CD4-positive, alpha-beta T cell treated with Interleukin-15 for 4 hours (primary cell): ENCODE measurements around the gene C1QTNF9B.
"Not testable (repeated sequence)": the region's sequence is repeated elsewhere in the genome, so short reads cannot be mapped to it uniquely, and the experiment has no call there.

Experiments used
- DNase-seq: peaks from one replicate; pipeline ENCODE4 v3.0.0-alpha.2; 2020; ENCODE audit warnings: low spot score

C1QTNF9B gene

GRCh38 chr13:23897452-23897919 is at the start of gene C1QTNF9B:
C1QTNF9B (minus strand) TSS chr13:23897502.
- DNase-seq = not testable (repeated sequence)

GRCh38 chr13:23946900-23947299 is 49.6 kb upstream of the C1QTNF9B start:
- DNase-seq = no peak

GRCh38 chr13:23946067-23946466 is 48.8 kb upstream of the C1QTNF9B start:
- DNase-seq = no peak

- no peak for DNase-seq
Measured at GRCh38 chr13:23945612-23946011, 48.3 kb upstream of the C1QTNF9B start.

- no peak for DNase-seq
Measured at GRCh38 chr13:23941211-23941610, 43.9 kb upstream of the C1QTNF9B start.

- DNase-seq = not testable (repeated sequence)
Measured at GRCh38 chr13:23939666-23940065, 42.4 kb upstream of the C1QTNF9B start.

- DNase-seq = no peak
Measured at GRCh38 chr13:23934520-23934919, 37.2 kb upstream of the C1QTNF9B start.

- DNase-seq = no peak
Measured at GRCh38 chr13:23928985-23929384, 31.7 kb upstream of the C1QTNF9B start.

- DNase-seq = no peak
Measured at GRCh38 chr13:23923031-23923430, 25.7 kb upstream of the C1QTNF9B start.

GRCh38 chr13:23922005-23922932 is 25.0 kb upstream of the C1QTNF9B start:
- DNase-seq = no peak

- peak; percentile 41 for DNase-seq
Measured at GRCh38 chr13:23921451-23921888, 24.2 kb upstream of the C1QTNF9B start.

- no peak for DNase-seq
Measured at GRCh38 chr13:23919006-23919405, 21.7 kb upstream of the C1QTNF9B start.

- no peak for DNase-seq
Measured at GRCh38 chr13:23918208-23918607, 20.9 kb upstream of the C1QTNF9B start.

- DNase-seq = no peak
Measured at GRCh38 chr13:23915308-23915707, 18.0 kb upstream of the C1QTNF9B start.

- no peak for DNase-seq
Measured at GRCh38 chr13:23912469-23912868, 15.2 kb upstream of the C1QTNF9B start.

- no peak for DNase-seq
Measured at GRCh38 chr13:23909606-23910005, 12.3 kb upstream of the C1QTNF9B start.

GRCh38 chr13:23905766-23906165 is 8.5 kb upstream of the C1QTNF9B start:
- DNase-seq = no peak

- DNase-seq = no peak
Measured at GRCh38 chr13:23903906-23904280, 6.6 kb upstream of the C1QTNF9B start.

GRCh38 chr13:23902975-23903905 is 5.9 kb upstream of the C1QTNF9B start:
- no peak for DNase-seq

GRCh38 chr13:23901365-23901764 is 4.1 kb upstream of the C1QTNF9B start:
- DNase-seq = no peak

GRCh38 chr13:23899555-23899954 is 2.3 kb upstream of the C1QTNF9B start:
- DNase-seq = peak; percentile 47

GRCh38 chr13:23898101-23898500 is 799 bp upstream of the C1QTNF9B start:
- DNase-seq = no peak

- DNase-seq = not testable (repeated sequence)
Measured at GRCh38 chr13:23894746-23895145, 2.6 kb downstream of the C1QTNF9B start.
